HG02938 (cell line): ENCODE measurements around the gene CTBP2.

Source experiments
- ATAC-seq: cut with Tn5 transposase; IDR thresholded peaks from one replicate; pipeline ENCODE4 v1.9.1; 2021; ENCODE audit warnings: mild to moderate bottlenecking, moderate library complexity; ENCODE audit not compliant: unreplicated experiment

CTBP2 gene

DNA sequence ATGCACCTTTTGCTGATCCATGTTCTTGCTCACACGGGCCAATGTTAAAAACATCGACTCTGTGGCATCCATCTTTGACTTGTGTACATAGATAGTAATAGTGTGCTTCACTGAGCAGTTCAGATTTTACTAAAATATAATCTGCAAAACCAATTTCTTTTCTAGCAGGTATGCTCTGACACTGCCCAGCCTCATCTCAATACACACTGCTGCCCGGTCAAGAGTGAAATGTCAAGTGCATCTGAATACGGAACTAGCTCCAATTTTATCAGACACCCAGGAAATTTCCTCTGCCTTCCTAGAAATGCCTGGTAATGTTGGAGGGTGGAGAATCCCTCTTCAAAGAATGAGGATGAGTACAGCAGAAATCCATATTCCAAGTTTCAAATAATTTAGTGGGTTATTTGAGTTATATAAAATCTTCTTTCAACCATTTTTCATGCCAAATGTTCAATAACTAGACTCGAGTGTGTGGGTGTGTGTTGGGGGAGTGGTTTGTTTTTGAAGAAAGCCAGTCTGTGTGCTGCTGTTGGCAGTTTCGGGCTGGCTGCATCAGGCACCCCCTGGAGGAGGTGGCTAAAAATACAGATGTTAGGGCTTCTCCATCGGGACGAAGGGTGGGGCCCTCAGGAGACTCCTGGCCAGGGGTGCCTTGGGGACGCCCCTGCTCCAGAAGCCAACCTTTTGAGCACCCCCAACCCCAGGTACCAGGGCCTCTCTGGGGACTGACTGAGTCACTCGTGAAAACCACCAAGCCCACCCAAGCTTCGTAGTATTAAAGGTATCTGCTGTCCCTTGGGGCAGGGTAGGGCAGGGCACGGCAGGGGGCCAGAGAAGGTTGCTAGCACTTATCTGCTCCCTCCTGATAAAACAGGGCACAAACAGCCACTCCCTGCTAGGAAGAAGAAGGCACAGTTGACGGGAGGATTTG lies 15.4 kb downstream of the CTBP2 start:
- no peak for ATAC-seq

DNA sequence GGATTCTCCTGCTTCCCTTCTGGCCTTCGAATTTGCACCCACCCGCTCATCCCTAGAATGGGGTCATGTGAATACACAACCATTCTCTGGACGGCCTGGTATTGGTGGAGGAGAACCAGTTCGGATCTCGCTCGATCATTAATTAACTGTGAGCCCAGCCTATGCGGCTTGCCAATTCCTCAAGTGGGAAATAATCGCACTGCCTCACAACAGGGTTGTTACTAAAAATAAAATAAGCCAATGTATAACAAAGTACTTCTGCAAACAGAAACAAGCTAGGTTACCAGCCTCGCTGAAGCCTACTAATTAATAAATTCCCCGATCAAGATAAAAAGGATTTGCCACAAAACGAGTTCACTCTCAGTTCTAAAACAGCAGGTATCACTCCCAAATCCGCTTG lies 16.2 kb downstream of the CTBP2 start:
- no peak for ATAC-seq

DNA sequence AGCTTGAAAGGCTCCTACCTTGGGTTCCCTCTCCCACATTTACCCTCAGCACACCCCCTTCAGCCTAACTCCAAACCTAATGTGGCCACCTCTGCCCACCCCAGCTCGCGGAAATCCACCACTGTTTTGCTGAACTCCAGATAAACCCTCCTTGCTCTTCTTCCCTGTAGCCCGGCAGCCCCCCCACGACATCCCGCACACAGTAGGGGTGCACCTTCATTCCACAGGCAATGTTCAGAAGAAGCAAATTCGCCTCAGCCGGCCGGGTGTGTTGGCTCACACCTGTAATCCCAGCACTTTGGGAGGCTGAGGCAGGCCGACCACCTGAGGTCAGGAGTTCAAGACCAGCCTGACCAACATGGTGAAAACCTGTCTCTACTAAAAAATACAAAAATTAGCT lies 17.4 kb downstream of the CTBP2 start:
- ATAC-seq: no peak

DNA sequence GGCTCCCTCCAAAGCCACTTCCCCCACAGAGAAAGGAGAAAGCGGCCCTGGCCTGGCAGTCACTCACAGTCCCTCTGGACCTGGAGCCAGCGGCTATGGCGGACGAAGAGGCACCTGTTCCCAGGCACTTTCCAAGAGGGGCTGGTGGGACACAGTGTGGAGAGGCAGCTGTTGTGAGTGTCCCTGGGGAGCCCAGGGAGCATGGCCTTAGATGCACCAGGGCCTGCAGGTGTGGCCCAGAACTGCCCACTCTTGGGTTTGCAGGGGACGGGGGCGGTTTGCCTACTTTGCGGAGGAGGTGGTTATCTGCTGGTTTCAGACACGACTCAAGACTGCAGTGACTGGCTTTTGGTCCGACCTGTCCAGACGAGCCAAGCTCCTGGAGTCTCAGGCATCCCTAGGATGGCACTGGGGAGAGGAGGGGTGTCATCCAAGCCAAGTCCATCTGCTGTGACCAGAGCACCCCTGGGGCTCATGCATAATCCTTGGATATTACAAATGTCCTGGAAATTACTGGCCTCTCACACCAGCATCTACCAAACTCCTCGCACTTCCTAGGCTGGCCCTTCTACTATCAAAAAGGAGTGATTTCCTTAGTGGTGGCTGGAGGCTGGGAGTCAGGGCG lies 18.4 kb downstream of the CTBP2 start:
- no peak for ATAC-seq

DNA sequence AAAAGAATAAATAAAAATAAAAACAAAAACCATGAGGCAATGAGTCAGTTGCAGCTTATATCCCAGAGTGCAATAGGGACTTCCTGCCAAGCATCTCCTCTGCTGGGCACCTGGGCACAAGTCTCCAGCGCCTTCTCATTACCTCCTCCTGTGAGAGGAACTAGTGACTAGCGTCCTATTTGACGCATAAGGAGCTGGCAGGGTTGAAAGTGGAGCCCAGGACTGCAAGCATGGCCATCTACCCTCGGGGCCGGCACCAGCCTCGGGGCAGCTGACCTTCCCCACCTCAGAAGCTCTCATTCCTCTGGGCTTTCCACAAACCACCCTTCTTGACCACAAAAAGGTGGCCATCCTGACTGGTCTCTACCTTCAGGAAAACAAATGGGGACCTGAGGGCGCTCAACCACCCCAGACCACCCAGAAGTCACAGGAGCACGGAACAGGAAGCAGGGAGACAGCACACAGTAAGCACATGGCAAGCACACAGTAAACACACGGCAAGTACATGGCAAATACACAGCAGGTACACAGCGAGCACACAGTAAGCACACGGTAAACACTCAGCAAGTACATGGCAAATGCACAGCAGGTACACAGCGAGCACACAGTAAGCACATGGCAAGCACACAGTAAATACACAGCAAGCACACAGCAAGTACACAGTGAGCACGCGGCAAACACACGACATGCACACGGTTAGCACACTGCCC lies 19.1 kb downstream of the CTBP2 start:
- ATAC-seq: no peak

DNA sequence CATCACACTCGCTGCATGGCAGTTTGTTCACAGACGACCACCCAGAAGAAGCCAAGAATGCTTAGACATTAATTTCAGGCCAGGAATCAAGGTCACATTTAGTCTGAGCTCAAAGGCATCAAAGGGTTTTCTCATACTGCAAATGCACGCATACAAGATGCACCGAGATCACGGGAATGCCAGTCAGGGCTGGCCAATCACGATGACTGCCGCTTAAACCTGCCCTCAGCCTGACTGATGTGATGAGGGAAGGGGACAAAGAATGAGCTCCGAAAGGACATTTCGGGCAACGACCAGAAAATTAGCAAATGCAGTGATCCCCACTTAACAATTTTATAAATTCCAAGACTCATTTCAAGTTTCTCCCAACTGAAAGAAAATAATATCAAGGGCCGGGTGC lies 20.2 kb downstream of the CTBP2 start:
- ATAC-seq: no peak

DNA sequence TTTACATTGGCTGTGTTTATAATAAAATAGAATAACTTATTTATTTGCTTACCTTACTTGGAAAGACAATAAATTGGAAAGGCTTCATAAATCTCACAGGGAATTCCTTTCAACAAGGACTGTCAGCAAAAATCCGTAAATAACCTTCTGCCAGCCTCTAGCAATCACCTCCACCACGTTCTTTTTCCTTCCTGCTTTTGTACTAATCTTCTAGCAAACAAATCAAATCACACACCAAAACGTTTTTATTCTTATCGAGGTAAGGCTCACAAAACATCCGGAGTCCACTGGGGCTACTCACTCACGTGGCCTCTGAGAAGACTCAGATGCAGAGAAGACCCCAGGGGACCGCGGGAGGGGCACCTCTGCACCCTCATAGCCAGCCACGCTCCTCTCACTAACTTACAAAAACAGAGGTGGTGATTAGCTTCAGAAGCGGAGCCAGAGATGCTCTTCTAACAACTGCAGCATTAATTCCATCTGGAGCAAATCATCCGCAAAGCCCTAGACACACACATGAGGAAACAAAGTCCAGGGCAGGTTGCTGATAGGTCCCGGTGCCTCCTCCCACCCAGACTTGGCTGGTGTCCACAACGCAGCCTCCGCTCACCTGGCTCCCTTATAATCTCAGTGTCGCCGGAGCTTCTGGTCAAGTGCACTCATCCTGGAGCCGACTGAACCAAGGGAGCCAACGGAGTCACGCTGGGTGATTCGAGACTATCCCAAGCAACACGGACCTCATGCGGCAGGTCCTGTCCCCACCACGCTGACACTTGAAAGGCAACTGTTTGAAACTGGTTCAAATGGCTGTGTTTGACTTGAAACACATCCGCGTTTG lies 22.5 kb downstream of the CTBP2 start:
- no peak for ATAC-seq

DNA sequence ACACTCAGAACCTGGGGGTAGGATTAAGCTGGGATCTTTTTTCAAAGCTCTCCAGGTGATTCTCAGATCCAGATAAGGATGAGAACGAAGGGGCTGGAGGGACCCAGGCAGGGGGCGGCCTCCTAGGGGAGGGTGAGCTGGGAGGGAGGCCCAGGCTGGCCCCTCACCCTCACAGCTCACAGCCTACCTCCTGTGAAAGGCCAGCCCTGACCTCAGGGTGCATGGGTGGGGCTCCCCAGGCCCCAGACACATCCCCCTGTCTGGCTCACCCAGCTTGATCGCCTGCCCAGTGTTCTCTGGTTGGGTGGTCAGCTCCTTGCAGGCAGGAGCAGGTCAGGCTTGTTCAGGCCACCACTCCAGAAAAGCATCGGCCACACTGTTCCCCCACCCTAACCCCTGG lies 24.3 kb downstream of the CTBP2 start:
- no peak for ATAC-seq

DNA sequence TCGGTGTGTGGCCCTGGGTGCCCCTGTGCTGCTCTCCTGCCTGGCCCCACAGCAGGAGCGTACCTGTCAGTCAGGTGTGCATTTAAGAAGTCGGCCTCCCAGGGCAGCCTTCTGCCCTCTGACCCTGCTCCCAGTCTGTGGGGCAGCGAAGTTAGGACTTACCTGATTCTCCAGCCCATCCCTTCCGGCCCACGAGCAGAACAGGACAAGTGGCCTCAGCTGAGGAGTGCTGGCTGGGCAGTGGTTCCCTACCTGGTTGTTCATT lies 24.7 kb downstream of the CTBP2 start:
- no peak for ATAC-seq

DNA sequence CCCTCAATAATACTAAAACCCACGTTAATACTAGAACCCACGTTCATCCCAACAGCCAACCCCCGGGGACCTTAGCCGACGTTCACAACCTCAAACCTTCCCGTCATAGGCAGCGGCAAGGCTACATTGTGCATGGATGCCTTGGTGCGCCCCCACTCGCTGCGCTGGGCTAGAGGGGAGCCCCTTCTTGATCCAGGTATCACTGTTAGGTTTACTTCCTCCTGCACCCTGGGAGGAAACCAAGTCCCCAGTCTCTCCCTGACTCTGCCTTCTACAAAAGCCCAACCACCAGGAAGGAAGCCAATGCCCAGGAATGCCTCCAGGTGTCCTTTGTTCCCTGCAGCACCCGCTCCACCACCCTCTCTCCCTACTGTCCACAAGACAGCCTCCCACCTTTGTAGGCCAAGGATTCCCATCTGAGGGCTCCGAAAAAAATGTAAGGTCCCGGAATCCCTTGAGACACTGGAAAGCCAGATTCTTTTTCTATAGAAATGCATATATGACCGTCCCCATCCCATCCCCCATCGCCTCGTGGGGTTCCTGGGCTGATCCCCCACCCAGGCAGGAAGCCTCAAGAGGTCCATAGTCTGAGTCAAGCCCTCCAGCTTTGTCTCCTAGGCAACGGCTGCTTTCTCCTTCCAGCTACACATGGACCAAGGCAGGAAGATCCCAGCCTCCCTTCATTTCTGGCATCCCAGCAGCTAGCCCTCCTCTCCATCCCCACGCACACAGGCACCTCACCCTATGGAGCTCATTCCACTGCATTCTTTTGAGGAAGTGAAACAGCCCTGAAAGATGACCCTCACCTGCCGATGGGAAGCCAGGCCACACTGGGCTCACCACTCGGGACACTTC lies 25.2 kb downstream of the CTBP2 start:
- ATAC-seq: no peak

DNA sequence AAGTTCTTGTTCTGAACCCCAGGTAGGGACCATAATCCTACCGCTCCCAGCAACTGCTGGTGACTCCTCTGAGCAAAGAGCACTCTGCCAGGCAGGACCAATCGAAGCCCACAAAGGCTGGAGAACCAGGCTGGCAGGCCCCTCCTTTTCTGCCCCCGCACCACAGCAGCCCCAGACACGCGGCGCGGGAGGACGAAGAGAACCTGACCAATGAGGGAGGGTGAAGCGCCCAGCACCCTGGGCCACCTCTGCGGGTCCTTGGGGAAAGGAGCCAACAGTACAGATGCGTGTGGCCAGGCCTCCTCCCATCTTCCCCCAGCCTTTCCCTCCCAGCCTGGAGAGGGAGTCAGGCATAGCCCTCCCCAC lies 25.9 kb downstream of the CTBP2 start:
- no peak for ATAC-seq

DNA sequence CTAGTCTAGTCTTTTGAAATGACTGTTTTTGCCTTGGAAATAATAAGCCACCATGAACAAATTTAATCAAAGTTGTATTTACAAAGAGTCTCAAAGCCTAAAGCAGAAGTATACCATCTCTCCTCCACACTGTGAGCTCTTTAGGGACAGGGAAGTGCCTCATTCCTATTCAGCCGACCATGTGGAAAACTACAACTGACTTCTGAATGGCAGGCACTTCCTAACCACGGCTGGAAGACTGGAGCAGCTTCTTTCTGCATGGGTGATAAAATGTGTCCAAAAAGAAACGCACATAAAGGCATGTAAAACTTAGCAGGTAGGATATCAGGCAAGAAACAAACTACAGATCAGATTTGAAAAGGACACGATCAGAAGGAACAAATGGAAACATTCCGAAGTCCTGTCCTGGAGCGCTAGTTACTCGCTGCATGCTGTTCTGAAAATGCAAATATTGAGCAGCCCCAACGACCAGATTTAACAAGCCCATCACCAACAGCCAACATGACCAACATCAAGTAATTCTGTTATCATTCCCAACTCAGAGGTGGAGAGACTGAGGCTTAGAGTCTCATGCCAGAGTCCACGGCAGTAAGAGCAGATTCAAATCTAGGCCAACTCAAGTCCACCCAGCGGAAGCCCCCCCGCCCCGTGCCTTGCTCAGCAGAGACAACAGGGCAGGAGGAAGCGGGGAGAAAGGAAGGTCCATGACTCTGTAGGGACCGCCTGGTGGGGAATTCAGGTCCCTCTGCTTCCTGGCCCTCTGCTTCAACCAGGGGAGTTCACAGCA lies 26.5 kb downstream of the CTBP2 start:
- no peak for ATAC-seq

DNA sequence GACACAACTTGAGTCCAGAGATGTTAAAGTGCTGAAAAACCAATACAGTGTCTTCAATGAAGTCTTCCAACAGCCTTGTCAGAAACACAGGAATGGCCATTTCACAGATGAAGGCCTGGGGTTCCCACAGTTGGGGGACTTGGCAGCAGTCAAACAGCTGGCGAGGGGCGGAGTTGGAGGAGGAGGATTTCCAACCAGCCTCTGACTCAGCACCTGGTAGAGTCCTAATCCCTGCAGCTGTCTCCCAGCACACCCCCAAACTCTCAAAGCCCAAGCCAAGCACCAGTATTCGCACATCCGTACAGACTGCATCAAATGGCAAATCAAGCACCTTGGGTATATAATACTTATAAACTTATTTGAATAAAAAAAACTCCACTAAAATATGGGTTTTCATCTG lies 28.0 kb downstream of the CTBP2 start:
- no peak for ATAC-seq

DNA sequence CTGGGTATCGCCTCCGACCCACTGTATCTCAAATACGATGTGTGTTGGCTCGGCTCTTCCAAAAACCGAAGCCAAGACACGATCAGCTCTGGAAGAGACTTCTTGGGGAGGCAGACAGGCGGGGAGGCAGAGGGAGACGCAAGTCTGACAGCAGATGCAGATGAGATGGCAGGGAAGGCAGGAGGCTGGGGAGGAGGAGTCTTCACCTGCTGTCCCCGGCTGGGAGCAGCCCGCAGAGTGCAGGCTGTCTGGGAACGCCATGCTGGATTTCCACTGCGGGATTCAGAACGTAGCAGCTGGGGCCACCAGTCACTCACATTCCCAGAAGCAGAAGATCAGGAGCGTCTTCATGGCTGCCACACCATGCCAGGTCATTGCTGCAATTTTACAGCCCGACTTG lies 29.4 kb downstream of the CTBP2 start:
- no peak for ATAC-seq

DNA sequence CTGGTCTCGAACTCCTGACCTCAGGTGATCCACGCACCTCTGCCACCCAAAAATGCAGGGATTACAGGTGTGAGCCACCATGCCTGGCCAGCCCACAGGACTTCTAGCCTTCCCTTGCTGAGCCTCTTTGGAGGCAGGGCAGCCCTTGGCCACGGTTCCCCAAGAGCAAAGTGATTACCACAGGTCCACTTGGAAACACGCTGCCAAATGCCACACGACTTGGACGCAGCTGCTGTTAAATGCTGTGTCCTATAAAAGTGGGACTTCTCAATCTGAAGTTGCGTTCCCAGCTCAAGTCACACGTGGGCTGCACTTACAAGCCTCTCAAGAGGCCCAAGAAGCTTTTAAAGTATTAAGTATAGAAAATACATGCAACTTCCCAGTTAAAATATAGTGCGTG lies 30.1 kb downstream of the CTBP2 start:
- ATAC-seq: no peak

DNA sequence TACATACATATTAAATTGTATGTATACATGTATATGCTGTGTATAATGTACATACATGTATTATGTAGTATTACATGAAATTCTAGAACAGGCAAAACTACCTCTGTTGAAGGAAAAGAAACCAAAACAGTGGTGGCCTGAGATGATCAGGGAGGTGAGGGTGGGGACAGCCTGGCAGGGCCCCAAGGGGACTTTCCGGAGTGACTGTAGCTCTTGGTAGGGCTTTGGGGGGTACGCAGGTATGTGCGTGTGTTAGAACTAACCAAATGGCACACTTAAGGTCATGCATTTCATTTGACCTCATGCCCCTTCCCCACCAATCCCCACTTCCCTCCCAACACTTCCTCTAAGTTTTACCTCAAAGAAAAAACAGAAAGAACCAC lies 31.3 kb downstream of the CTBP2 start:
- ATAC-seq: no peak

DNA sequence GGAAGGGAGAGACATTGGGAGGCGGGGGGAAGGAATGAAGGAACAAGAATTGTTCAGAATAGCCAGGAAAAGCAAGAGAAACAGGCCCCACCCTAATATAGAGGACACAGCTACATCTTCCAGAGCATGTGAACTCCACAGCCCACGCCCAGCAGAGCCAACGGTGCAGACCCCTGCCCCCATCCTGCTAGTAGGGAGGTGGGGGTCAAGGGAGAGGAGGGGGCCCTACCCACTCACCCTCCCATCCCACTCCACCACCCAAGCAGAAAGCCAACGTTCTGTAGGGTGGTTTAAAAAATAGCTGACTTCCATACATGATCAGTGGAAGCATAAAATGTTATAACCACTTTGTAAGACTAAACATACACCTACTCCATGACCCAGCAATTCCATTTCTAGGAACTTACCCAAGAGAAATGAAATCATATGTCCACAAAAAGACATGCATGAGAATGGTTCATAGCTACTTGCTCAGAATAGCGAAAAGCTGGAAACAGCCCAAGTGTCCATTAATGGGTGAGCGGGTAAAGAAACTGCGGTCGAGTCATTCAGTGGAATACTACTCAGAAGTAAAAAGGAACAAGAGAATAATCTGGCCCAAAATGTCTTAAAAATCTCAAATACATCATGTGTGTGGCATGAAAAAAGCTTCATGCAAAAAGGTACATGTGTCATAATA lies 31.8 kb downstream of the CTBP2 start:
- no peak for ATAC-seq

DNA sequence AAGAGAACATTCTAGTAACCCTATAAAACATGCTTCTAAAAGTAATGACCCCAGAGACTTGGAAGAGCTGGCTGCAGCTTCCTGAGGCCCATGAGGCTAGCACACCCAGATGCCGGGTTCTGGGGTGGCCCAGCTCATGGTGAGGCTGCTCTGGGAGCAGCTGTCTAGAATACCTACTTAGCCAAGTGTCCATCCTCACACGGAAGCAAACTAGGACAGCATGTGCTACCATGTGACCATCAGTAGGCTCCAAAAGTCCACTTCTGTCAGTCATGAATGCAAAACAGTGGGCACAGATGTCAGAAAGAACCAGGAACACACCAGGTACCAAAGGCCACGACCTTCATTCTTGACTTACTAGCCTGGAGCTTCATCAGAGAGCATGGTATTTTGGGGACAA lies 32.4 kb downstream of the CTBP2 start:
- ATAC-seq: no peak

DNA sequence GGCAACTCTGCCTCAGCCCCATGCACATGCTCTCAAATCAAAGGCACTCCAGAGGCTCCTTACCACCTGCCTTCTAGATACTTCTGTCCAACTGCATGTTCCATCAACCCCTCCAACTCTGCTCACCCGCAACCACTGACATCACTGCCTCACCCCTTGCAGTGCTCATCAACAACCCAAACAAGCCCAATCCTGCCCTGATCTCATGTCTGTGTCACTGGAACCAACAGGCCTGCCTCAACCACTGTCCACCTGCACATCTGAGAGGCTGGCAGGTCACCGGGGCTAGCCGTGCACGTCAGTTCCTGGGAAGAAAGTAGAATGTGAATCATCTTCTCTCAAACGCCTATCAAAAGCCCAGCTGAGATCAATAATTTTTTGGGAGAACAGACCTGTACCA lies 33.3 kb downstream of the CTBP2 start:
- no peak for ATAC-seq
